Uterus (tissue), 4 donors: ENCODE data around the gene ZNF814. TPM values are rescaled to one million over a fixed set of nuclear protein-coding genes. Genes with fewer than 3 reads are reported as not detected.

Experiments
- DNase-seq, 2 donors: peaks; one replicate each; pipeline ENCODE4 v3.0.0-alpha.2; 2019 to 2020
- H3K27ac ChIP-seq, 2 donors: fragments of 200-600 bp; sonication (generic); 1 replicate in 1 of 2; 2 replicates in 1 of 2; pipeline ENCODE4 v1.5.1; 2016 to 2018
- H3K27me3 ChIP-seq, 2 donors: fragments of 200-600 bp; sonication (generic); one replicate each; pipeline ENCODE4 v1.5.1; 2018 to 2019; ENCODE audit warnings: control low read depth in 1 of 2
- H3K36me3 ChIP-seq, 2 donors: fragments of 200-600 bp; sonication (generic); one replicate each; pipeline ENCODE4 v1.5.1; 2019; ENCODE audit warnings: control low read depth in 1 of 2
- H3K4me1 ChIP-seq, 2 donors: fragments of 200-600 bp; sonication (generic); one replicate each; pipeline ENCODE4 v1.5.1; 2018 to 2019; ENCODE audit warnings: control low read depth in 1 of 2
- H3K4me3 ChIP-seq, 2 donors: fragments of 200-600 bp; sonication (generic); 1 replicate in 1 of 2; 2 replicates in 1 of 2; pipeline ENCODE4 v1.5.1; 2018 to 2019; ENCODE audit warnings: mild to moderate bottlenecking in 1 of 2
- H3K9me3 ChIP-seq, 2 donors: fragments of 200-600 bp; sonication (generic); one replicate each; pipeline ENCODE4 v1.5.1; 2019; ENCODE audit warnings: control low read depth in 1 of 2
- POLR2A ChIP-seq, 2 donors: fragments of 450-650 bp; IDR thresholded peaks; one replicate each; pipeline ENCODE4 v1.6.1; 2016; ENCODE audit warnings: antibody characterized with exemption in 2 of 2, mild to moderate bottlenecking in 1 of 2, moderate library complexity in 1 of 2
- intact Hi-C: fragments of 100-400 bp; cut with DNase I; formaldehyde crosslinking; loops from one replicate; pipeline ENCODE4 v1.15.1; 2023; ENCODE audit warnings: low total_unique reads
- total RNA-seq, 4 donors: library from RNA; depleted of rRNA in 3 of 4; stranded (reverse); fragments of >200 nt in 3 of 4; gene quantifications; one replicate each; pipeline versions ENCODE4 v1.1.0 to v1.2.4, GENCODE V29; 2014 to 2023
- TF ChIP-seq, protein P1 (sequence below), 4 experiments: fragments of 200-600 bp in 2 of 4; fragments of 450-650 bp in 2 of 4; sonication (generic) in 2 of 4; IDR thresholded peaks; one replicate each; pipeline ENCODE4 v1.5.1; 2016 to 2019; ENCODE audit warnings: antibody characterized with exemption in 4 of 4, mild to moderate bottlenecking in 2 of 4, moderate library complexity in 1 of 4
- donor health status: DM: yes; HTN: yes; CAD: no.

Gene ZNF814
- total RNA-seq, 4 donors from 2014 or later: 7.1 to 24.9 (median 15.4) TPM

DNA sequence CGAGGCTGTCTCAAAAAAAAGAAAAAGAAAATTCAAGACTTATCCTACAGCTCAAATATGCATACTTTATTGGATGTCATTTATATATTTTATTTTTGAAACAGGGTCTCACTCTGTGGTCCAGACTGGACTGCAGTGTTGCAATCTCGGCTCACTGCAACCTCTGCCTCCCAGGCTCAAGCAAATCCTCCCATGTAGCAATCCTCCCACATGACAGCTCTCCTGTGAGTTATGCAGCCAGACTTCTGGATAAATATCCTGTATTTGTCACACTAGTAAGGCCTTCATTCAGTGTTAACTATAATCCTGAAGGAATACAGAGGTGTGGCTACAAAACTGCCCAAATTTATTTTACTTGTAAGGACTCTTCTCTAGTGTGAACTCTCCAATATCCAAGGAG is 81.3 kb downstream of the ZNF814 start:
- no peaks in the 10 kb centered on the region for H3K27me3 ChIP-seq
- DNase-seq: no peak
- no peak overlapping the region for H3K27ac ChIP-seq
- H3K36me3 ChIP-seq: no peaks in the 10 kb centered on the region
- TF ChIP-seq, protein P1, sequence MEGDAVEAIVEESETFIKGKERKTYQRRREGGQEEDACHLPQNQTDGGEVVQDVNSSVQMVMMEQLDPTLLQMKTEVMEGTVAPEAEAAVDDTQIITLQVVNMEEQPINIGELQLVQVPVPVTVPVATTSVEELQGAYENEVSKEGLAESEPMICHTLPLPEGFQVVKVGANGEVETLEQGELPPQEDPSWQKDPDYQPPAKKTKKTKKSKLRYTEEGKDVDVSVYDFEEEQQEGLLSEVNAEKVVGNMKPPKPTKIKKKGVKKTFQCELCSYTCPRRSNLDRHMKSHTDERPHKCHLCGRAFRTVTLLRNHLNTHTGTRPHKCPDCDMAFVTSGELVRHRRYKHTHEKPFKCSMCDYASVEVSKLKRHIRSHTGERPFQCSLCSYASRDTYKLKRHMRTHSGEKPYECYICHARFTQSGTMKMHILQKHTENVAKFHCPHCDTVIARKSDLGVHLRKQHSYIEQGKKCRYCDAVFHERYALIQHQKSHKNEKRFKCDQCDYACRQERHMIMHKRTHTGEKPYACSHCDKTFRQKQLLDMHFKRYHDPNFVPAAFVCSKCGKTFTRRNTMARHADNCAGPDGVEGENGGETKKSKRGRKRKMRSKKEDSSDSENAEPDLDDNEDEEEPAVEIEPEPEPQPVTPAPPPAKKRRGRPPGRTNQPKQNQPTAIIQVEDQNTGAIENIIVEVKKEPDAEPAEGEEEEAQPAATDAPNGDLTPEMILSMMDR (IDR thresholded peaks at IDR 0.05): no peak
- intact Hi-C loops: no loop called here
- H3K4me3 ChIP-seq: no peak overlapping the region
- H3K4me1 ChIP-seq: no peaks in the 10 kb centered on the region
- H3K9me3 ChIP-seq: no peaks in the 10 kb centered on the region

DNA sequence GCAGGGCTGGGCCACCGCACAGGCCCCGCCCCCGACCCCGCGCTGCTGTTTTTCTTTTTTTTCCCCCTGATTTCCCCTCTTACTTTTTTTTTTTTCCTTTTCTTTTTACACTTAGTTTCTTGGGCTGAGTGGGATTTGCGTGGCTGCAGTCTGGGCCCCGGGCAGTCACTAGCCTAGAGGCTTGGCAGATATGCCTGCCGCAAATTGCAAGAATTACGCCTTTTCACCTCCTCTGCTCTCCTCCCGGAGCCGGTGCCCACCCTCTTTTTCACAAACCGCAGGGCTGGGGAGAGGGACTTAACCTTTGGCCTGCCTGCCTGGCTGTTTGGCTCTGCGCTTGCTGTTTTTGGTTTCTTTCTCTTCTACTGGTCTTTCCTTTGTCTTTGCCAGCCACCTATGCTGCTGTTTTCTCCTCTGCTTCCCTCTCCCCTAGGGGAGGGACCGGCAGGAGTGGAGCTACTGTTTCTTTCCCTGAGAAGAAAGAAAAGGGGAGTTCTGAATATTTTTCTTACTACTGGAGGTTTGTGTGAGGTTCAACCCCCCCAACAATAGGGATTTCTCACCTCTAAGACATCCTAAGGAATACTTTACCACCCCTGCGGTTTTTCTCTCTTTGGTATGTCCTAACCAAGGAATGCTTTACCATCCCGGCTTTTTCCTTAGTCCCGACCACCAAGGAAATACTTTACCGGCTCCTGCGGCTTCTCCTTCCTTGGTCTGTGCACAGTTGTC is 85.1 kb downstream of the ZNF814 start:
- peak overlapping the region; percentile 86 for H3K27ac ChIP-seq
- H3K4me1 ChIP-seq: no peaks in the 10 kb centered on the region
- no peaks in the 10 kb centered on the region for H3K9me3 ChIP-seq
- TF ChIP-seq POLR2A (IDR thresholded peaks at IDR 0.05): no peak
- TF ChIP-seq, protein P1 (IDR thresholded peaks at IDR 0.05): no peak
- H3K27me3 ChIP-seq: no peaks in the 10 kb centered on the region
- peak in 1 of 2 donors; percentile 23 for DNase-seq
- no peaks in the 10 kb centered on the region for H3K36me3 ChIP-seq
- intact Hi-C loops: no loop called here
- H3K4me3 ChIP-seq: peak overlapping the region; percentile 41 to 49

DNA sequence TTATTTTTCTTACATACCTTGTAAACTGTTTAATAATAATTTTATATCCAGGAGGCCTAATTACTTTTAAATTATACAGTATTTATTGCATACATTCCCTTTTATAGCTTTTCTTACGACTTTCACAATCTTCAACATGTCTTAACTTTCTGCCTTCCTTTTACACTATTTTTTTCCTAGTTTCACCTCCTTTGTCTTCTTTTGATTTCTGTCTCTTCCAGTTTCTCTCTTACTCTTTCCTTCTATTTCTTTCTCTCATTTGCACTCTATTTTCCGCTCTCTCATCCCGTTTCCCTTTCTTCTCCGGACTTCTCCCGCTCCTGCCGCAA is 85.6 kb downstream of the ZNF814 start:
- DNase-seq: no peak
- no peaks in the 10 kb centered on the region for H3K27me3 ChIP-seq
- intact Hi-C loops: no loop called here
- no peaks in the 10 kb centered on the region for H3K4me1 ChIP-seq
- H3K4me3 ChIP-seq: peak overlapping the region; percentile 41 to 49
- H3K9me3 ChIP-seq: no peaks in the 10 kb centered on the region
- peak overlapping the region; percentile 86 for H3K27ac ChIP-seq
- no peak for TF ChIP-seq POLR2A (IDR thresholded peaks at IDR 0.05)
- TF ChIP-seq, protein P1 (IDR thresholded peaks at IDR 0.05): no peak
- no peaks in the 10 kb centered on the region for H3K36me3 ChIP-seq

DNA sequence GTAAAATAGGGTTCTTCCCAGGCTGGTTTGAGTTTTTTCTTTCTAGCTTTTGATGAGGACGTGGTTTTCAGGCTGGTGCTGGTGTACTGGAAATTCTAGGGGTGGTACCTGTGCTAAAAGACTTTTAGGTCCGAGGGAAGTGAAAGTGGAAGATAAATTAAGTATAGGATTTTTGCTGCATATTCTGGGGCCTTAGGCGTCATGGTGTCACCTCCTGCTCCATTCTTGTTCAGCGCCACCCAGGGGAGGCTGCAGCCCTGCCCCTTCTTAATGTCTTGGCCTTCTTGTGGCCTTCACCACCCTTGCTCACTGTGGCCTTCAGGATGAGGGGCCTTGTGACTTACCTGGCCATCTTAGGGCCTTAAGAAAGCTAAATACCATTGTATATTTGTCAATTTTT is 86.6 kb downstream of the ZNF814 start:
- no peak for TF ChIP-seq POLR2A (IDR thresholded peaks at IDR 0.05)
- TF ChIP-seq, protein P1 (IDR thresholded peaks at IDR 0.05): no peak
- intact Hi-C loops: no loop called here
- no peaks in the 10 kb centered on the region for H3K4me1 ChIP-seq
- H3K27ac ChIP-seq: no peak overlapping the region
- no peaks in the 10 kb centered on the region for H3K9me3 ChIP-seq
- DNase-seq: no peak
- no peak overlapping the region for H3K4me3 ChIP-seq
- H3K27me3 ChIP-seq: no peaks in the 10 kb centered on the region
- H3K36me3 ChIP-seq: no peaks in the 10 kb centered on the region

DNA sequence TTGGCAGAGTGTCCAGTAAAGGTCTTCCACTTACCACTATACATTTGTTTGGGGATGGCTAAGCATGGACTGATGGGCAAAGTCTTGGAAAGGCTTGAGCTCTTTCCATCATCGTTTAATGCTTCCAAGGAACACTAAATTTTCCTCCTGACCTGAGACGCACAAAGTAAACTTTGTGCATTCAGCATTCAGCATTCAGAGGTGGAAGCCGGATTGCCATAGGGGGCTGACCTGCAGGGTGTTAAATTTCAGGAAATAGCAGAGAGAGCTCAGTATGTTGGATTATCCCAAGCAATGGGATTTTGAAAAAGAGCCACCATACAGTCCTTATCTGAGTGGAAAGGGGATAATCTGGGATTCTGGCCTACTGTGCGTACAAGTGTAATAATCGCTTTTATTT is 88.1 kb downstream of the ZNF814 start:
- intact Hi-C loops: no loop called here
- H3K4me3 ChIP-seq: no peak overlapping the region
- H3K27ac ChIP-seq: no peak overlapping the region
- TF ChIP-seq, protein P1 (IDR thresholded peaks at IDR 0.05): no peak
- H3K4me1 ChIP-seq: no peaks in the 10 kb centered on the region
- no peaks in the 10 kb centered on the region for H3K36me3 ChIP-seq
- DNase-seq: no peak
- no peaks in the 10 kb centered on the region for H3K27me3 ChIP-seq
- no peaks in the 10 kb centered on the region for H3K9me3 ChIP-seq

Other genes with a start within 250 kb of the ZNF814 start
- not detected for gene ZSCAN4, start 220.1 kb downstream of the ZNF814 start, total RNA-seq
- 100 to 1,000 TPM in 1 of 4 donors, 10 to 100 TPM in 2, 1 to 10 TPM in 1; 8.7 to 123 (median 27.2) TPM for gene ZNF551, start 207.1 kb downstream of the ZNF814 start, total RNA-seq
- gene ZNF154, start 179.8 kb downstream of the ZNF814 start, total RNA-seq: 10 to 100 TPM in 1 of 4 donors, 1 to 10 TPM in 2, under 1 TPM in 1; 0.88 to 27.4 (median 1.5) TPM
- gene ZNF671, start 161.4 kb downstream of the ZNF814 start, total RNA-seq: 10 to 100 TPM in 1 of 4 donors, 1 to 10 TPM in 2, under 1 TPM in 1; 0.88 to 20.2 (median 3.4) TPM
- gene ZNF776, start 142.2 kb downstream of the ZNF814 start, total RNA-seq: 10 to 100 TPM in 3 of 4 donors, under 1 TPM in 1; 0.29 to 34.4 (median 17.9) TPM
- gene ZNF586, start 119.4 kb downstream of the ZNF814 start, total RNA-seq: 10 to 100 TPM in 2 of 4 donors, 1 to 10 TPM in 2; 4.6 to 42.0 (median 16.1) TPM
- gene ZNF552, start 74.1 kb downstream of the ZNF814 start, total RNA-seq: 10 to 100 TPM in 2 of 4 donors, 1 to 10 TPM in 1, under 1 TPM in 1; 0.77 to 15.0 (median 9.3) TPM
- gene ZNF587B, start 58.7 kb downstream of the ZNF814 start, total RNA-seq: 10 to 100 TPM in 3 of 4 donors, 1 to 10 TPM in 1; 5.9 to 30.6 (median 15.0) TPM
- gene ZNF587, start 39.2 kb downstream of the ZNF814 start, total RNA-seq: 10 to 100 TPM; 21.3 to 80.0 (median 39.6) TPM
- 10 to 100 TPM; 15.0 to 50.1 (median 20.7) TPM for gene ZNF417, start 27.6 kb upstream of the ZNF814 start, total RNA-seq
- 10 to 100 TPM in 2 of 4 donors, 1 to 10 TPM in 1, under 1 TPM in 1; 0.29 to 15.8 (median 9.8) TPM for gene ZNF418, start 46.4 kb upstream of the ZNF814 start, total RNA-seq
- 10 to 100 TPM in 2 of 4 donors, 1 to 10 TPM in 1, under 1 TPM in 1; 0.51 to 12.0 (median 6.9) TPM for gene ZNF256, start 58.7 kb upstream of the ZNF814 start, total RNA-seq
- 1 to 10 TPM in 1 of 4 donors, not detected in 3; 2.7 TPM for gene C19orf18, start 85.5 kb upstream of the ZNF814 start, total RNA-seq
- gene ZNF606, start 113.8 kb upstream of the ZNF814 start, total RNA-seq: 10 to 100 TPM in 3 of 4 donors, 1 to 10 TPM in 1; 5.6 to 61.7 (median 30.4) TPM
- not detected for gene ZSCAN1, start 145.0 kb upstream of the ZNF814 start, total RNA-seq
- 10 to 100 TPM in 3 of 4 donors, 1 to 10 TPM in 1; 6.2 to 18.6 (median 15.3) TPM for gene ZNF135, start 170.2 kb upstream of the ZNF814 start, total RNA-seq
- 100 to 1,000 TPM in 3 of 4 donors, 10 to 100 TPM in 1; 51.5 to 138 (median 121) TPM for gene ZSCAN18, start 209.2 kb upstream of the ZNF814 start, total RNA-seq